HepG2 (cell line): ENCODE measurements around the gene CFL1. TPM values are rescaled to one million over a fixed set of nuclear protein-coding genes. Genes with fewer than 3 reads are reported as not detected.
A peak's percentile ranks its signal among the peaks of the same experiment; 100 is the strongest.

Experiments
- ATRX ChIP-seq: sonication (generic); formaldehyde crosslinking; IDR thresholded peaks from 2 replicates; pipeline ENCODE4 v1.4.0; 2020; ENCODE audit warnings: missing genetic modification reagents, borderline replicate concordance
- BORCS8-MEF2B ChIP-seq: sonication (generic); formaldehyde crosslinking; IDR thresholded peaks from 2 replicates; pipeline ENCODE4 v1.8.0; 2022; ENCODE audit warnings: mild to moderate bottlenecking, missing genetic modification reagents
- CREM ChIP-seq, 2 experiments: sonication (generic) in 1 of 2; formaldehyde crosslinking in 1 of 2; IDR thresholded peaks; 2 replicates each; pipeline versions ENCODE4 v1.4.0 to v1.6.1; 2016 to 2020; ENCODE audit warnings: antibody characterized with exemption in 1 of 2, mild to moderate bottlenecking in 1 of 2, missing genetic modification reagents in 1 of 2
- FOXM1 ChIP-seq: sonication (generic); formaldehyde crosslinking; IDR thresholded peaks from 2 replicates; pipeline ENCODE4 v1.5.0; 2020; ENCODE audit warnings: missing genetic modification reagents
- HOXA9 ChIP-seq: sonication (generic); formaldehyde crosslinking; IDR thresholded peaks from 2 replicates; pipeline ENCODE4 v1.8.1; 2022; ENCODE audit warnings: missing genetic modification reagents, mild to moderate bottlenecking, moderate library complexity, borderline replicate concordance
- JUN ChIP-seq: sonication (generic); formaldehyde crosslinking; IDR thresholded peaks from 2 replicates; pipeline ENCODE4 v1.4.0; 2020; ENCODE audit warnings: mild to moderate bottlenecking, missing genetic modification reagents
- MTERF4 ChIP-seq: sonication (generic); formaldehyde crosslinking; IDR thresholded peaks from 2 replicates; pipeline ENCODE4 v1.8.0; 2023; ENCODE audit warnings: mild to moderate bottlenecking, missing genetic modification reagents
- NR2F6 ChIP-seq, 2 experiments: IDR thresholded peaks; 2 replicates each; pipeline ENCODE4 v1.6.1; 2016; ENCODE audit warnings: antibody characterized with exemption in 1 of 2, mild to moderate bottlenecking in 1 of 2
- PAF1 ChIP-seq: IDR thresholded peaks from 2 replicates; pipeline ENCODE4 v1.6.1; 2016; ENCODE audit warnings: missing genetic modification reagents, missing compliant biosample characterization
- PHF20 ChIP-seq: sonication (generic); formaldehyde crosslinking; IDR thresholded peaks from 2 replicates; pipeline ENCODE4 v1.5.0; 2020; ENCODE audit warnings: mild to moderate bottlenecking, missing genetic modification reagents
- PITX1 ChIP-seq: sonication (generic); formaldehyde crosslinking; IDR thresholded peaks from 2 replicates; pipeline ENCODE4 v1.5.1; 2020; ENCODE audit warnings: mild to moderate bottlenecking, missing genetic modification reagents
- PPARG ChIP-seq: conservative IDR thresholded peaks from 2 replicates; pipeline ENCODE4 v1.6.1; 2016; ENCODE audit warnings: missing biosample characterization, missing genetic modification reagents
- RFXANK ChIP-seq: IDR thresholded peaks from 2 replicates; pipeline ENCODE4 v1.6.1; 2016
- SATB2 ChIP-seq: sonication (generic); formaldehyde crosslinking; IDR thresholded peaks from 2 replicates; pipeline ENCODE4 v1.5.0; 2020; ENCODE audit warnings: missing genetic modification reagents
- SMAD9 ChIP-seq: sonication (generic); formaldehyde crosslinking; IDR thresholded peaks from 2 replicates; pipeline ENCODE4 v1.5.1; 2020; ENCODE audit warnings: mild to moderate bottlenecking, missing genetic modification reagents
- SMC3 ChIP-seq: IDR thresholded peaks from 2 replicates; pipeline ENCODE4 v1.6.1; 2011; ENCODE audit warnings: low read length, improper control_type of control experiment
- TBL1XR1 ChIP-seq: fragments of 150-350 bp; IDR thresholded peaks from 2 replicates; pipeline ENCODE4 v1.6.1; 2014; ENCODE audit warnings: borderline replicate concordance, low read length; ENCODE audit not compliant: partially characterized antibody
- THAP7 ChIP-seq: sonication (generic); formaldehyde crosslinking; IDR thresholded peaks from 2 replicates; pipeline ENCODE4 v1.8.1; 2023; ENCODE audit warnings: mild to moderate bottlenecking, missing genetic modification reagents
- U2AF2 ChIP-seq: fragments of 200-400 bp; formaldehyde crosslinking; IDR thresholded peaks from 2 replicates; pipeline ENCODE4 v1.6.1; 2017; ENCODE audit warnings: low read depth, mild to moderate bottlenecking, low read length
- ZMAT5 ChIP-seq: sonication (generic); formaldehyde crosslinking; IDR thresholded peaks from 2 replicates; pipeline ENCODE4 v1.5.0; 2020; ENCODE audit warnings: mild to moderate bottlenecking, low read depth, missing genetic modification reagents, borderline replicate concordance
- ZNF224 ChIP-seq: sonication (generic); formaldehyde crosslinking; IDR thresholded peaks from 2 replicates; pipeline ENCODE4 v1.5.0; 2020; ENCODE audit warnings: mild to moderate bottlenecking, missing genetic modification reagents
- ZNF367 ChIP-seq: sonication (generic); formaldehyde crosslinking; IDR thresholded peaks from 2 replicates; pipeline ENCODE4 v1.4.0; 2020; ENCODE audit warnings: missing genetic modification reagents, borderline replicate concordance
- ZNF430 ChIP-seq: sonication (generic); formaldehyde crosslinking; IDR thresholded peaks from 2 replicates; pipeline ENCODE4 v1.9.0; 2021; ENCODE audit warnings: mild to moderate bottlenecking, missing genetic modification reagents
- ZNF501 ChIP-seq: sonication (generic); formaldehyde crosslinking; IDR thresholded peaks from 2 replicates; pipeline ENCODE4 v1.5.1; 2020; ENCODE audit warnings: mild to moderate bottlenecking, moderate library complexity, missing genetic modification reagents
- polyA plus RNA-seq, 8 experiments: library from polyadenylated mRNA; depleted of rRNA in 3 of 8; stranded (reverse) in 7 of 8; unstranded in 1 of 8; fragments of >200 nt; fragmentation: Illumina TruSeq in 4 of 8; extraction: Trizol in 4 of 8; gene quantifications; 2 replicates each; pipeline versions ENCODE4 v1.2.1 to v1.2.3, GENCODE V29; 2011 to 2016; ENCODE audit warnings: low read depth in 4 of 8, missing spikeins in 1 of 8, mixed read lengths in 1 of 8; ENCODE audit not compliant: insufficient read depth in 1 of 8
- total RNA-seq, 5 experiments: library from RNA; depleted of rRNA; stranded (reverse); fragments of >200 nt; fragmentation: Illumina TruSeq; extraction: Trizol; gene quantifications; 2 replicates each; pipeline ENCODE4 v1.2.3, GENCODE V29; 2016; ENCODE audit warnings: low read depth in 1 of 5
- TF ChIP-seq, protein P1 (sequence below): sonication (generic); formaldehyde crosslinking; IDR thresholded peaks from 2 replicates; pipeline ENCODE4 v1.4.0; 2020; ENCODE audit warnings: missing genetic modification reagents

CFL1 gene
- total and polyA plus RNA-seq, 2 of the 13 experiments (the other 11 are each of a cell fraction or from before 2014, with no cell fraction given), result 379 to 383 TPM

DNA sequence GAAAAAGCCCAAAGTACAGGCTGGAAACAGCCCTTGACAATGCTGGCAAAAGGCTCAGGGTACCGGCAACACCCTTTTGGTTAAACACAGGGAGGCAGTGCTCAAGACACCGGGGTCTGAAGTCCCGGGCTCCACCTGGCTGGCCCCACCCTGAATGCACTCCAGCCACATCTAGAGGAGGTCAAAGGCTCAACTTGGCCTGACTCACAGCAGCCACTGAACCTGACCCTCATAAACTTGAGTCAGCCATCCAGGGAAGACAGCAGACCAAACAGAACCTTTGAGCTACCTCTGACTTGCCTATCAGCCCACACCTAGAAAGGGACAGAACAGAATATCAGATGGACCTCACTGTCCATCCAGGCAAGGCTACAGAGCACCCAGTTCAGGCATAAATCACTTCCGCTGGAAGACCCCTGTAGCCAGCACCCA is 3.8 kb downstream of the CFL1 start (continued):
- TF ChIP-seq PPARG (CRISPR knock-in tag) (peak; percentile 62; the same call in 1 of the 2 replicates), NR2F6 (IDR thresholded peaks at IDR 0.05) (peak; percentile 63), NR2F6 (CRISPR knock-in tag; IDR thresholded peaks at IDR 0.05) (peak; percentile 68), MTERF4 (CRISPR knock-in tag) (no peak), ZNF501 (CRISPR knock-in tag) (0 out of 2 replicates have a peak, but pooled peaks have one; percentile 30), BORCS8-MEF2B (CRISPR knock-in tag) (no peak), THAP7 (CRISPR knock-in tag) (no peak), ZMAT5 (CRISPR knock-in tag) (no peak), U2AF2 (no peak), ZNF430 (CRISPR knock-in tag) (peak; percentile 22; the same call in 1 of the 2 replicates), ATRX (CRISPR knock-in tag) (no peak), FOXM1 (CRISPR knock-in tag) (no peak), RFXANK (no peak), PHF20 (no peak), JUN (CRISPR knock-in tag) (no peak), ZNF367 (CRISPR knock-in tag) (no peak), TBL1XR1 (peak; percentile 99), HOXA9 (CRISPR knock-in tag) (no peak), CREM (IDR thresholded peaks at IDR 0.05) (peak; percentile 38; the same call in 1 of the 2 replicates), CREM (CRISPR knock-in tag; IDR thresholded peaks at IDR 0.05) (no peak), SMAD9 (CRISPR knock-in tag) (no peak), SATB2 (CRISPR knock-in tag) (no peak), SMC3 (no peak), PITX1 (0 out of 2 replicates have a peak, but pooled peaks have one; percentile 33), PAF1 (CRISPR knock-in tag) (no peak), ZNF224 (CRISPR knock-in tag) (no peak)
- TF ChIP-seq, protein P1, sequence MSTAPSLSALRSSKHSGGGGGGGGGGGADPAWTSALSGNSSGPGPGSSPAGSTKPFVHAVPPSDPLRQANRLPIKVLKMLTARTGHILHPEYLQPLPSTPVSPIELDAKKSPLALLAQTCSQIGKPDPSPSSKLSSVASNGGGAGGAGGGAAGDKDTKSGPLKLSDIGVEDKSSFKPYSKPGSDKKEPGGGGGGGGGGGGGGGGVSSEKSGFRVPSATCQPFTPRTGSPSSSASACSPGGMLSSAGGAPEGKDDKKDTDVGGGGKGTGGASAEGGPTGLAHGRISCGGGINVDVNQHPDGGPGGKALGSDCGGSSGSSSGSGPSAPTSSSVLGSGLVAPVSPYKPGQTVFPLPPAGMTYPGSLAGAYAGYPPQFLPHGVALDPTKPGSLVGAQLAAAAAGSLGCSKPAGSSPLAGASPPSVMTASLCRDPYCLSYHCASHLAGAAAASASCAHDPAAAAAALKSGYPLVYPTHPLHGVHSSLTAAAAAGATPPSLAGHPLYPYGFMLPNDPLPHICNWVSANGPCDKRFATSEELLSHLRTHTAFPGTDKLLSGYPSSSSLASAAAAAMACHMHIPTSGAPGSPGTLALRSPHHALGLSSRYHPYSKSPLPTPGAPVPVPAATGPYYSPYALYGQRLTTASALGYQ, result no peak
